Activated CD8-positive, alpha-beta memory T cell treated with anti-CD3 and anti-CD28 coated beads for 24 hours (primary cell): ENCODE results near the gene PAMR1.
"Not testable (repeated sequence)": the region's sequence is repeated elsewhere in the genome, so short reads cannot be mapped to it uniquely, and the experiment has no call there.

Experiments used
- DNase-seq: peaks from one replicate; pipeline ENCODE4 v3.0.0-alpha.2; 2020

PAMR1 gene

DNA sequence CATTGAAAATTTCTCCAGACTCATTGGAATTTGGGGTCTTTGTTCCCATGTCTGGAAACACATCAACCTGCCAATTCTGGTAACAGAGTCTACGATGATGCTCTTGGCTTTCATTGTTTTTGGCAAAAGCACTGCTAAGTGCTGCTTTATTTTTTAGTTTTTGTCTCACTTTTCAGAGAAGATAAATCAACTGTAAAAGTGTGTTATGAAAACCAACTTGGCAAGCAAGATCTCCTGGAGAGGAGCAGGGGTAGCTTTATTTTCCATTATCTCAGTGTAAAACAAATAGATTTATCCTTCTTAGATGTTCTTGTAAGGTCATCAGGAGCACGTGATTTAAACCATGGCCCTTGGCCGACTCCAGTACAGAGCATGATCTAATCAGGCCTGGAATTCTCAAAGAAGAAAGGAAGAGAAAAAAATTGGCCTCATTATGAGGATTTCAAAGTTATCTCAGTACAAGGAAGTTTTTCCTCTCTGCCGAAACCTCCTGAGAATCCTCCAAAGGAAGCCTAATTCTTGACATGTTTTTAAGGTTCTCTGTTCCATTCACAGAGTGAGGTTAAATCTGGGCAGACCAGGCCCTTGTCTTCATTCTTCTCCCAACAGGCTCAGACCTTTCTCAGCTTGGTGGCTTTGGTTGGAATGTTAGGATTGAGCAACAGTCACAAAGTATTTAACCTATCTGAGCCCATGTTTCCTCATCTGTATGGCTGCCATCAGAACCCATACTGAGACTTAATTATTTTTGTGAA lies 16.4 kb upstream of the PAMR1 start:
- no peak for DNase-seq

DNA sequence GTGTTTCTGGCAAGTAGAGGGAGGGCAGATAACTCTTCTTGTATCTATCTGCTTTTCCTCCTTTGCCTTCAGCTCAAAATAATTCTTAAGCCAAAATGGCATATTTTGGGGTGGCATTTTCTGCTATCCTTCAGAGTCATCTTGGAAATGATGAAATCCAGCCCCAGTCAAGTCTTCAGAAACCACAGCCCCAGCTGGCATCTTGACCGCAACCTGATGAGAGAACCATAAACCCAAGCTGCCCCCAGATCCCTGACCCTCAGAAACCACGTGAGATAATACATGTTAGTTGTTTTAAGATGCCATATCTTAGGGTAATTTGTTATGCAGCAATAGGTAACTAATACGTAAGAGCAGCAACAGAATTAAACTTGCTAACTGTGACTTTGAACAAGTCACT lies 15.1 kb upstream of the PAMR1 start:
- no peak for DNase-seq

DNA sequence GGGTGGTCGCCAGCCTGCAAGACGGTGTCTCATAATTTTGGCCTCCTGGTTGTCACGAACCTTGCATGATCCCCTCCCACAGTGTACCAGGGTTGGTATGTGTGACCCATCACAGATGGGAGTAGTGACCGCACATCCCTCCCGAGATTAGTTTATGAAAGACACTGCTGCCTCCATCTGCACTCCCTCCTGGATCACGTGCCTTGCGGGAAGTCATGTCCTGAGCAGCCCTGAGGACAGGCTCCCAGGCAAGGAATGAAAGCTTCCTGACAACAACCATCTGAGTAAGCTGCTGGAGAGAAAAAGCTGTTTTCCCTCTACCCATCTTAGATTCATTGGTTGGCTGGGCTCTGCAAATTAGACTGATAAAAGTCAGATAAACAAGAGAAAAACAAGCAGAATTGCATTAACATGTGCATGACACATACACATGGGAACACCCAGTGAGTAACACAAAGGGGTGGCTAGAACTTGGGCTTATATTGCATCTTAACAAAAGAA lies 14.4 kb upstream of the PAMR1 start:
- DNase-seq: no peak

DNA sequence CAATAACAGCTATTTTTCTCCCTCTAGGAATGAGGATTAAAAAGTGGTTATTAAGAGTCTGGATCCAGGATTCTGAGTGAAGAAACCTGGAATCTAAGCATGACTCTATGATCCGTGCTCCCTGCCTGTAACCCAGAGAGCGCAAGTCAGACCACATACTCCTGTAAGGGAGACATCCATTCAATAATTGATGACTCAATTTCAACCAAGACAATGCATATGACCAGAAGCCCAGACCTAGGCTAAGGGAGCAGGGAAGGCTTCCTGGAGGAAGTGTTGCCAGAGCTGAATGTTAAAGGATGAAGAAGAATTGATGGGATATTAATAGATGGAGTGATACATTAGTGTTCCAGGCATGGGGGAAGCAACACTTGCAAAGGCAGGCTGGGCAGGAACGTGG lies 13.8 kb upstream of the PAMR1 start:
- no peak for DNase-seq

DNA sequence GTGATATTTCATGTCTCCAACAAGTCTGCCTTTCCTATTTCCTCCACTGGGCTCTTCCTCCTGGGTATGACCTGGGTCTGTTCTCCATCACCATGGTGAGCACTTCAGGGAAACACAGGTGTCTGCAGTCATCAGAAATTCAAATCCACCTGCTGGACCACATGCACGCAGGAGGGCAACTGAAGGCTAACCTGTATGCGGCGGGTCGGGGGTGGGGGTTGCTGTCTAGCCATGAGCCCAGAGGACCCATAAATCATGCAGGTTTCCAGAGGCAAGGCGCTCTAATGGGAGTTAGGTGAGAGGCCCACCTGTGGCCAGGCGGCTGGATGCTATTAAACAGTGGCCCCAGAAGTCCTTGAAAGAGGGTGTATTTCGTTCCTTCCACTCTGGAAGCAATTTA lies 11.1 kb upstream of the PAMR1 start:
- DNase-seq: no peak

DNA sequence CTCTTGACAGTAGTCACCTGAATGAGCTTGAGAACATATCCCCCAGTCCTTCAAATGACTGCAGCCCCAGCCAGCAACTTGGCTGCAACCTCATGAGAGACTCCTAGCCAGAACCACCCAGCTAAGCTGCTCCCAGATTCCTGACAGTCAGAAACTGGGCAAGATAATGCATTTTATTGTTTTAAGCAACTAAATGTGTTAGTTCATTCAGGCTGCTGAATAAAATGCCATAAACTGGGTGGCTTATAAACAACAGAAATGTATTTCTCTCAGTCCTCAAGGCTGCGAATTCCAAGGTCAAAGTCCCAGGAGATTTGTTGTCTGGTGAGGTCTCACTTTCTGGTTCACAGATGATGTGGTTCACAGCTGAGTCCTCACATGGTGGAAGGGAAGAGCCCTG lies 5.8 kb upstream of the PAMR1 start:
- DNase-seq: no peak

DNA sequence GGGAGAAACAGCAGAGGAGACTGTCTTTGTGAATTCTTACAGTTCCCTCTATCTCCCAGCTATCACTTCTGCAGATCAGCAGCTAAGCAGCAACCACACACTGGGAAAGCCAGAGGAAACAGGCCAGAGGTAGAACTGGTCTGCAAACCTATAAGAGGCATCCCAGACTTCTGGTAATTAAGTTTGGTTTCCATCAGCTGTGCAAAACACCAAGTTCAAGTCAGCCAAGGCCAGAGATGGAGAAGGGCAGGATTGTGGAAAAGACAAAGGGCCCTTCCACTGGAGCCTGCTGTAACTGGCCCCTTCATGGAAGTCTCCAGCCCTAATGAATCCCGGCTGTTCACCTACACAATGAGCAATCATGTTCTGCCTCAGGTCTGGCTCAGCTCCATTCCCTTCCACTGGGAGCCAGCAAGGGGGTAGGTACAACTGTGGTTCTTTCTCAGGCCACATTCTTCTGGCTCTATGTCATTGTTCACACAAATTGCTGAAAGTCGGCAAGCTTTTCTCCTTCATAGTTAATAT lies 4.6 kb upstream of the PAMR1 start:
- DNase-seq: no peak

DNA sequence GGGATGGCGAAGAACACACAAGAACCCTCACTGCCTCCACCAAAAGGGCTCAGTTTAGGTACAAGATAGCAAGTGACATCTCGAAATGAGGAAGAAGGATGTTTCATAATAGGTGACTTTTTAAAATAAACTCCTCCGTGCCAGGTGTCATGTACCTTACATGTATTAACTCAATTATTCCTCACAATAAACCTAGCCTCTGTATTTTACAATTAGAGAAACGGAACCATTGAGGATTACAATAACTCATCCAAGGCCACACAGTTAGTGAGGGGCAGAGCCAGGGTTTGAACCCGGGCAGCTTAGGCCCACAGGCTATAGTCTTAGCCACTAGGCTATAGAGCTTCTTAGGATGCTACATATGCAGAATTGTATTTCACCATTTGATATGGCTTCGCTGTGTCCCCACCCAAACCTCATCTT lies 965 bp upstream of the PAMR1 start:
- DNase-seq: no peak

DNA sequence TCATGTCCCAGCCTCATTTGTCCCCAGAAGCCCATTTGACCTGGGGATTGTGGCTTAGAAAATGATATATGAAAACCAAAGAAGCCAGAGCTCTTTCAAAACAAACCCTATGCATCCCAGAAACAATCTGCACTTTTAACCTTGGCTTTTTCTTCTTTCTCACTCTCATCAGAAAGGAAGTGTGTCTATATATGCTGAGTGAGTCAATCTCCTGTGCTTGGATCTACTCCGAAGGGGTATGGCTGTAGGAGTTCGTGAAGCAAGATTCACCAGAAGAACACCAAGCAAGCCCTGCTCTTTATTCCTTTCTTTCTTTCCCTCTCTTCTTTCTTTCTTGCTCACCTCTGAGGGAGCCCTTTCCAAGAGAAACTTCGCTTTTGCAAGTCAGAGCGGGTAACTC lies 636 bp downstream of the PAMR1 start:
- no peak for DNase-seq

DNA sequence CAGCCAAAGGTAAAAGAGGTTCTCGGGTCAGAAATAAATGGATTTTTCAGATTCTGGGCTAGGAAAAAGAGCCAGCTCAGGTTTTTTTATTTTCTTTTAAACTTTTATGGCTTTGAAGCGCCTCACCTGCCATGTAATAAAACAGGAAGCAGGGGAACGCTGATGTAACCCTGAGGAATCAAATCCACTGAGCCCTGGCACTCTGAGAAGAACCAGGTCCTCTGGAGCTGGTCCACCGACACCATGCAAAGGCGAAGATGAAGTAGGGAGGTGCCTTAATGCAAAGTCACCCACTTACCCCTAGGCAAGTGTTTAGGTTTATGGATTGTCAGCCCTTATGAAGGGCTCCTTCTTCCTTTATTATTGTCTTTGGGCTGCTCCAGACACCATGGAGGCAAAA lies 1.6 kb downstream of the PAMR1 start:
- DNase-seq: no peak

DNA sequence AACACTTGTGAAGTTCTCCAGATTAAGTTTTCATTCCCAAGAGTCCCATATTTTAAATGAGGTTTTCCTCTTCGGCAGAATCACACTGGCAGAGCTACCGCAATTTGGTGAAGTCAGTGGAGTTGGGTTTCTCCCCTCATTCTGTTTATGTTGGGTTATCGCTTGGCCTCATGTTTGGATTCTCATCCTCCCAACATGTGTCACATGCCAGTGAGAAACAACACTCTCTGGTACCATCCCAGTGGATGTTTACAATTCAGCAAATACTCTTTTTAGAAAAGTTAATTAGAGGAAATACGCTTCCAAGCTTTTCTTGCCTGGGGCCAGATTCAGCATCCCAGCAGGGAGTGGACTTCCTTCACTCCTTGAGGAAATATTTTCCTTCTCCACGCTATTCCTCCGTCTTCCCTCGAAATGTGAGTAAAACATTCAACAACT lies 2.1 kb downstream of the PAMR1 start:
- no peak for DNase-seq

DNA sequence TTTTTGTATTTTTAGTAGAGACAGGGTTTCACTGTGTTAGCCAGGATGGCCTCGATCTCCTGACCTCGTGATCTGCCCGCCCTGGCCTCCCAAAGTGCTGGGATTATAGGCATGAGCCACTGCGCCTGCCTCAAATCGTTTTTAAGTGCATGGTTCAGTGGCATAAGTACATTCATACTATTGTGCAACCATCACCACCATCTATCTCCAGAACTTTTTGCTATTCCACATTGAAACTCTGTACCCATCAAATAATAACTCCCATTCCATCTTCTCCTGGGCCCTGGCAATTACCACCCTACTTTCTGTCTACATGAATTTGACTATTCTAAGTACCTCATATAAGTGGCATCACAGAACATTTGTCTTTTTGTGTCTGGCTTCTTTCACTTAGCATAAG lies 3.3 kb downstream of the PAMR1 start:
- DNase-seq: not testable (repeated sequence)

DNA sequence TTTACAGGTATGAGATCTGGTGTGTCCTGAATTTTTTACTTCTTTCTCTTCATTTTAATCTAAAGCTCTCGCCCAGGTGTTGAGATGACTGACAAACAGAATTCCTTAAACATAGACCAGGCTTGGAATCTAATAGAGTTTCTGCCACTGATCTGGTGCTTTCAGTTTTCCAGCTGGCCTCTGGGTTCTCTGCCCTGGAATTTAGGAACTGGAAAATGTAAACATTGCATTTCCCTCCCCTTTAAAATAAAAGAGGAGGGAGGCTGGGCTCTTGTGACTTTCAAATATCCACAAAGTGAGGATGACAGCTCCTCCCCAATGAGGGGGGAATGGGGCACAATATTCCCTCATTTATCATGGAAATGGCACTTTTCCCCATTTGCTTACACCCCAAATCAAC lies 5.0 kb downstream of the PAMR1 start:
- no peak for DNase-seq

DNA sequence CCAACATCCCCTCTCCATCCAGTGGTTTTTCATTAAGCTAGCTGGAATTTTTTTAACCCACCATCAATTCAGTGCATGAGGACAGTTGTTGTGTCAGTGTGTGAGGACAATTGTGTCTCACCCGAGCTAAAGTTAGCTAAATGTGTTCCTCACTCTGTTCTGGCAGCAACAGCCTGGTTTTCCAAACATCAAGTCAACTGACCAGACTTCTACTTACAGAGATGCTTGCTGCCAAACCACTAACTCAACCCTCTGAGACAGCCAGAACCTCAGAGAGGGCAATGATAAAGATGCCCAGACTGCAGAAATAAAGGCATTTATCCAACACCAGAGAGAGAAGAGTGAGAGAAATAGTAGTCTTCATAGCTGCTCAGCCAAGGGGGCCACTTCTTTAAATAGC lies 6.7 kb downstream of the PAMR1 start:
- no peak for DNase-seq

DNA sequence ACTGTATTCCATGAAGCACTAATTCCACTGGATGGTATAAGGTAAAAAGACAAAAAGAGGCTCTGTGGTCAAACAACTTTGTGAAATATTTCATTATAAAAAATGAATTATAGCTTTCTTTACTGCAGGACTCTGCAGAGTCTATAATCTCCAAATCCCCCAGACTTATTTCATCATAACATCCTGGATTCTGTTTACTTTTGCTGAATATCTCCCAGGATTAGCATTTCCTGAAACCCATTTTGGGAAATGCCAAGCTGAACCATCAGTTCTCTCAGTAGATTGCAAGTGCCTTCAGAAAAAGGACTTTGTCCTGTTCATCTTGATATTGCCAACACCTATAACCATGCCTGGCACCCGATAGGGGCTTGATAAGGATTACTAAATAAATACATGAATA lies 7.9 kb downstream of the PAMR1 start:
- DNase-seq: no peak

DNA sequence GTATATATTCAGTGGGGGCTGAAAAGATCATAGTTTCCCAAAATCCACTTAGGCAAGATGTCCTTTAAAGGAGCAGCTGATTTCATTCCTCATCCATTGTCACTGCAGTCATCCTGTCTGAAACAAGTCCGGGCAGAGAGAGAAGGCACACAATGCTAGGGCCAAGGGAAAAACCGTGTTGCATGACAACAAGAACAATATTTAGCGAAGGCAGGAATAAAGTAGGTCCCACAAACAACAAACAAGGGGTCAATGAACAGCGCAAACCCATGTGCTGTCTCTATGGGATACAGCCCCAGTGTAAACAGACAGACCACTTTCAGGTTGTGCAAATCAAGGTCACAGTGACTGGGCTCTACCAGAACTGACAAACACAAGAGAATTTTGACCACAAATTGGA lies 9.0 kb downstream of the PAMR1 start:
- DNase-seq: no peak

DNA sequence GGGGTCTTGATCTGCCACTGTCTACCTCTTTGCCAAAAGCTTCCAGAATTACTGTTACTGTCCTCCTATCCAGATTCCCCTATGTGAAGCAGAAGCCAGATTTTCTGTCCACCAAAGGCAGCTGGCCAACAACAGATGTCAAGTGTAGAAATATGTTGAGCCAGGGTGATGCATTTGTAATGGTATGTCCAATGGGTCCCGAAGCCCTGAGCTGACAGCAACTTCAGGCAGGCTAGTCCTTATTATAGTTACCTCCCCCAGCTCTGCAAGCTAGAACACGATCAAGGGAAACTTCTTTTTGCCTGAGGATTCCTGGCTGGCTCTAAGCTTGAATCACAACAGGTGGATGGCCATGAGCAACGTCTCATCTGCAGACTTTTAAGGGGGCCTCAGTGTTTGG lies 10.2 kb downstream of the PAMR1 start:
- DNase-seq: no peak

DNA sequence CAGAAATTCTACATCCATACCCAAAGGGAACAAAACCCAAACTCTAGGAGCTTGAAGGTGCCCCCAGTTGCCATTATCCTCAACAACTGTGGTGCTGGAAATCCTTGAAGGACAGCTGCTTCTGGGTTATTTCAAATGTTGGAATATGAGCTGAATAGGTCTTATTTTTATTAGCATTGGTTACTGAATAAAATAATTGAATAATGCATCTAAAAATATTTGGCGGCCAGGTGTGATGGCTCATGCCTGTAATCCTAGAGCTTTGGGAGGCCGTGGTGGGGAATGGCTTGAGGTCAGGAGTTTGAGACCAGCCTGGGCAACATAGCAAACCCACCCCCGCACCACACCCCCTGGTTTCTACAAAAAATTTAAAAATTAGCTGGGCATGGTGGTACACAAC lies 10.9 kb downstream of the PAMR1 start:
- no peak for DNase-seq

DNA sequence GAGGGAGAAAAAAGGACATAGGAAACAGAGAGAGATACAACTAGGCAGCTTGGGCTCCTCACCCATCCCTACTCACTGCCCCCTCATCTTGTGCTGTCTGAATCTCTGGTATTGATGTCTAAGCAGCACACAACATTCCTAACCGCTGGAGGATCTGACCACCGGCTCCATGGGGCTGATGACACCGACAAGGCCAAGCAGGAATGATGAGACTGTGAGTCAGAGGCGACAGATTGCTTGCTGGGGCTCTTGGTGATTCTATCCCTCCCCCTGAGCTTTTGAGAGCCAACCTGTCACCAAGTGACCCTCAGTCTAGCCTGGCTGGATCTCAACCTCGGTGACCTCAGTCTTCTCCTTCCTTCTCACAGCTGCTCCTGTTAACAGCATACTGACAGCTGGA lies 13.8 kb downstream of the PAMR1 start:
- no peak for DNase-seq

DNA sequence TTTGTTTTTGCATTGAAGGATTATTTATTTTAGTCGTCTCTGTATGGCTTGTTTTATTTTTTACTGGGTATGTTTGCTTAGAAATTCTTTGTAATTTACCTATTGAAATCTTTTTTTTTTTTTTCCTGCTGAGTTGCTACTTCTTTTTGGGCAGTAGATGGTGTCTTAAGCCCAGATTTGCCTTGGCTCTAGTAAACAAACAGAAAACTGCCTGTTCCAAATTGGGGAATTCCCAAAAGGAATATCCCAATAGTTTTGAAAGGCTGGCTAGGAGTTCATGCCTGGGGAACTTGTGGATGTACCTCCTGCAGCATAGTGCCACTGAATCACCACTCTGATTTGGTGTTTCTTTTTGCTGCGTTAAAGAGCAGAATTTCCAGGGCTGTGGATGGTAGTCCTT lies 17.7 kb downstream of the PAMR1 start:
- DNase-seq: no peak

DNA sequence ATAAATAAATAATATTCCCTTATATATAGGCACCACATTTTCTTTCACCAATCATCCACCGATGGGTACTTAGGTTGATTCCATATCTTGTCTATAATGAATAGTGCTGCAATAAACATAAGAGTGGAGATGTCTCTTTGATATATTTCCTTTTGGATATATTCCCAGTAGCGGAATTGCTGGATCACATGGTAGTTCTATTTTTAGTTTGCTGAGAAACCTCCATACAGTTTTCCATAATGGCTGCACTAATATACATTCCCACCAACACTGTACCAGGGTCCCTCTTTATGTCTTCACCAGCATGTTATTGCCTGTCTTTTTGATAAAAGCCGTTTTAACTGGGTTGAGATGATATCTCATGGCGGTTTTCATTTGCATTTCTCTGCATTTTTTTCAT lies 23.6 kb downstream of the PAMR1 start:
- no peak for DNase-seq

DNA sequence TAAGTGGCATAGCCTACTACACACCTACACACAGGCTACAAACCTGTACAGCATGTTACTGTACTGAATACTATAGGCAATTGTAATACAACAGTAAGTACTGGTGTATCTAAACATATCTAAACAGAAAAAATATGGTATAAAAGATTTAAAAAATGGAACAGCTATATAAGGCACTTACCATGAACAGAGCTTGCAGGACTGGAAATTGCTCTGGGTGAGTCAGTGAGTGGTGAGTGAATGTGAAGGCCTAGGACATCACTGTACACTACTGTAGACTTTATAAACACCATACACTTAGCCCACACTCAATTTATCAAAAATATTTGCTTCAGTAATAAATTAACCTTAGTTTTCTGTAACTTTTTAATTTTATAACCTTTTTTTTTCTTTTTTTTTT lies 24.7 kb downstream of the PAMR1 start:
- no peak for DNase-seq

DNA sequence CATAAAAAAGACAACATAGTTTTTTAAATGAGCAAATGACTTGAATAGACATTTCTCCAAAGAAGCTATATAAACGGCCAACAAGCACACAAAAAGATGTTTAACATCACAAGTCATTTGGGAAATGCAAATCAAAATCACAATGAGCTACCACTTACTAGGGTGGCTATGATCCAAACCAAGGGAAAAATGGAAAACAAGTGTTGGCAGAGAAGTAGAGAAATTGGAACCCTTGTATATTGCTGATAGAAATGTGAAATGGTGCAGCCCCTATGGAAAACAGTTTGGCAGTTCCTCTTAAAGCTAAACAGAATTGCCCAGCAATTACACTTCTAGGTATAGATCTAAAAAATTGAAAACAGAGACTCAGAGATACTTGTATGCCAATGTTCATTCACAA lies 29.0 kb downstream of the PAMR1 start:
- DNase-seq: no peak

DNA sequence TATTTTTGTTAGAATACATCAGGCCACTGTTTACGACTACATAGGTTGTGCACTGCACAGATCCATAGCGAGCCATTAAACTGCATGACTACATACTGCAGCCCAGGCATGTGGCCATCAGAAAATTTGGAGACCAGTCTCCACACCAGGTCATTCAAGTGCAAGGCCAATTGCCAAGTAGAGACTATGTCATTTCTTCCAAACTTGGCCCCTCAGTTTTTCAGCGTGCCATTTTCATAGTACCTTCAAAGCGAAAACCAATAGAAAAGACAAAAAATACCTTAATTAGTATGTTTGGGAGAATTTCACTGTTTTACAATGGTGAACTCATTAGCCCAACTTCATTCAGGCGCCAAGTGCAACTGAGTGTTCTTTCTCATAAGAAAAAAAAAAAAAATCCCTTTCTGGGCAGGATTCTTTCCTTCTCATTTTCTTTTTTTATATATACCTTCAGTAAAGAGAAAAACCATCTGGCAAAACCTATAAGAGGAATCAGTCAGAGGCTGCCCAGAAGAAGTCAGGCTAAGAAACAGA lies 30.4 kb downstream of the PAMR1 start:
- DNase-seq: no peak
